C4-2B (cell line): Measurements from ENCODE around the gene APCS.

ENCODE experiments used
- H3K27ac ChIP-seq: fragments of 450-650 bp; 2 replicates; pipeline ENCODE4 v1.5.1; 2017
- ZFX ChIP-seq: fragments of 450-650 bp; IDR thresholded peaks from 2 replicates; pipeline ENCODE4 v1.6.1; 2017
- TF ChIP-seq, protein P1 (sequence below): fragments of 450-650 bp; conservative IDR thresholded peaks from 2 replicates; pipeline ENCODE4 v1.5.1; 2017; ENCODE audit warnings: mild to moderate bottlenecking

The APCS gene

DNA sequence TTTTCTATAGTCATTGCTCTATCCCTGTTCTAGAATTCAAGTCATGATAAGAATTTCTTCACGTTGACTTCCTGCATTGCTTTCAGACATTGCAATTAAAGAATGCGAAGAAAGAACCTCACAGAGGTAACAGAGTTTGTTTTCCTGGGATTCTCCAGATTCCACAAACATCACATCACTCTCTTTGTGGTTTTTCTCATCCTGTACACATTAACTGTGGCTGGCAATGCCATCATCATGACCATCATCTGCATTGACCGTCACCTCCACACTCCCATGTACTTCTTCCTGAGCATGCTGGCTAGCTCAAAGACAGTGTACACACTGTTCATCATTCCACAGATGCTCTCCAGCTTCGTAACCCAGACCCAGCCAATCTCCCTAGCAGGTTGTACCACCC is 10.6 kb downstream of the APCS start:
- no peak for TF ChIP-seq ZFX
- TF ChIP-seq, protein P1, sequence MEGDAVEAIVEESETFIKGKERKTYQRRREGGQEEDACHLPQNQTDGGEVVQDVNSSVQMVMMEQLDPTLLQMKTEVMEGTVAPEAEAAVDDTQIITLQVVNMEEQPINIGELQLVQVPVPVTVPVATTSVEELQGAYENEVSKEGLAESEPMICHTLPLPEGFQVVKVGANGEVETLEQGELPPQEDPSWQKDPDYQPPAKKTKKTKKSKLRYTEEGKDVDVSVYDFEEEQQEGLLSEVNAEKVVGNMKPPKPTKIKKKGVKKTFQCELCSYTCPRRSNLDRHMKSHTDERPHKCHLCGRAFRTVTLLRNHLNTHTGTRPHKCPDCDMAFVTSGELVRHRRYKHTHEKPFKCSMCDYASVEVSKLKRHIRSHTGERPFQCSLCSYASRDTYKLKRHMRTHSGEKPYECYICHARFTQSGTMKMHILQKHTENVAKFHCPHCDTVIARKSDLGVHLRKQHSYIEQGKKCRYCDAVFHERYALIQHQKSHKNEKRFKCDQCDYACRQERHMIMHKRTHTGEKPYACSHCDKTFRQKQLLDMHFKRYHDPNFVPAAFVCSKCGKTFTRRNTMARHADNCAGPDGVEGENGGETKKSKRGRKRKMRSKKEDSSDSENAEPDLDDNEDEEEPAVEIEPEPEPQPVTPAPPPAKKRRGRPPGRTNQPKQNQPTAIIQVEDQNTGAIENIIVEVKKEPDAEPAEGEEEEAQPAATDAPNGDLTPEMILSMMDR, result no peak
- no peak overlapping the region for H3K27ac ChIP-seq

DNA sequence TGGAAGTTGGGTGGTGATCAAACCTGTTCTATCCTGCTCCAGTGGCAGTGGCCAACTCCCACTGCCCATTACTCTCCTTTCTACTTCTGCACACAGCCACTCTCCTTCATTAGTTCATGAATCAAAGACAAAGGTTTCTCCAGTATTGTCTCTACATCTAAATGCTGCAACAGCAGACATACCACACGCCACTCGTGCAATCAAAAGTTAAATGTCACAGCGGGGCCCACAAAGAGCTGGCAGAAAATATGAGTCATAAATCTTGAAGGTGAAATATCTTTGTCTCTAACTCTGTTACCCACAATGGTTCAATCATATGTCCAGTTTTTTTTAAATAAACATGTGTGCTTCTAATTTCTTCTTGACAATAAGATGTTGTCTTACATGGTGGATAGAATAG is 13.3 kb downstream of the APCS start:
- no peak overlapping the region for H3K27ac ChIP-seq
- TF ChIP-seq ZFX, result no peak
- TF ChIP-seq, protein P1, result no peak

DNA sequence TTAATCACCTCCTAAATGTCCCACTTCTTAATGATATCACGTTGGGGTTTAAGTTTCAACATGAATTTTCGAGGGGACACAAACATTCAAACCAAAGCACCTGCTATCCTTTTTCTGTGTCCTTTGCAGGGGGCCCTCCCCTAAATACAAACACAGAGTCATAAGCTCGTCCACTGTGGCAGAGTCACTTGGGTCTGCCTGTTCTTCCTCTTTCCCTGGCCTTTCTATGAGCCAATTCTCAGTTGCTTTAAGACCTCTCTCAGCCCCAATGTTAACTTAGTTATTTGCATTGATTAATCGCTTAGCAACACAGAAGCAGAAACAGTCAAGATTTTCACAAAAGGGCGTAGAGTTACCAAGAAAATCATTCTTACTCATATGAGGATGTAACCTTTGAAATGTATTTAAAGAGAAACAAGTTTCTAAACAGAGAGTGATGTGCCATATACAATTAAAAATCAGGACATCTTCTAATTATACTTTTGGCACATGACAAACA is 14.9 kb downstream of the APCS start:
- H3K27ac ChIP-seq, result no peak overlapping the region
- TF ChIP-seq ZFX, result no peak
- TF ChIP-seq, protein P1, result no peak

DNA sequence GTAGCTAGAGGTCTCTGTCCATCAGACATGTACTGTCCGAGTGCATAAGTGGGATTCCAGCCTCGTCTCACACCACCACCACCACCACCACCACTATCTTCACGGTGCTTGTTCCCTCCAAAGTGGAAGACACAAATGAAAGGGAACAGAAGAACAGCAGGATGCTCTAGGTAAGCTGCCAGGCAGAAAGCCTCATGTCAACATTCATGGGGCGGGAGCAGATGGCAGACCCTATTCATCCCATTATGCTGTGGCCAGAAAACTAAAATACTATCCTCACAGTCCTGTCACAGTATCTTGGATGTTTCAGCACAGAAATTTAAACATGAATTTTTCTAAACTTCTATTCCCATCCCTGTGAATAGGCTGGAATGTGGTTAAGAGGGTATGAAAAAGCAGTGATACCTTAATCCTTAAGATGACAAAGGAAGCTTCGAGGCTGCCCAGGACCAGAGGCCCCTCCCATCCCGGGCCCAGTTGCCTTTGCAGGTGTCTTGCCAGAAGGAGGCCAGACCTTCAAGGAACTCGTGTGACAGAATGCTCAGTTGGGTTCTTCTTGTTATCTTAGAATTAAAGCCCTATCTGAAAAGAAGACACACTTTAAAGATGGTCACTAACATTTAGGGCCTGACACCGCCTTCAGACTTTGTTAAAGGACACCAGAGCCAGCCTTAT is 24.7 kb downstream of the APCS start:
- no peak overlapping the region; the same call in 1 of the 2 replicates for H3K27ac ChIP-seq
- no peak for TF ChIP-seq ZFX
- TF ChIP-seq, protein P1, result no peak

DNA sequence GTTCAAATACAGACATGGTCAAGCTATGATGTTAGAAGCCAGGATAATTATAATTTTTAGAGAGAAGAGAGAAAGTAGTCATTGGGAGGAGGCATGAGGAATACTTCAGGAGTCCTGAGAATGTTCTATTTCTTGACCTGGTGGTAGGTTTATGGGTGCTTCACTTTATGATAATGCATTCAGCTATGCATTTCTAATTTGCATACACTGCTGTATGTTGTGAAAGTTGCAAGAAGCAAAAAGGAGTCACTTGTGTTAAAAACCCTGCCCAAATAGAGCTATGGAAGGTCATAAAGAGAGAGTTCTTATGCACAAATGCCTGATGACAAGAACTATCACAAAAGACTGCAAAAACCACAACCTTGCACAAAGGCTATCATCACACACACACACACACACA is 45.3 kb downstream of the APCS start:
- no peak overlapping the region for H3K27ac ChIP-seq
- TF ChIP-seq ZFX, result no peak
- TF ChIP-seq, protein P1, result no peak
